ENCODE results near the gene PRX. TPM values are rescaled to one million over a fixed set of nuclear protein-coding genes. Genes with fewer than 3 reads are reported as not detected.

Gene PRX, protein sequence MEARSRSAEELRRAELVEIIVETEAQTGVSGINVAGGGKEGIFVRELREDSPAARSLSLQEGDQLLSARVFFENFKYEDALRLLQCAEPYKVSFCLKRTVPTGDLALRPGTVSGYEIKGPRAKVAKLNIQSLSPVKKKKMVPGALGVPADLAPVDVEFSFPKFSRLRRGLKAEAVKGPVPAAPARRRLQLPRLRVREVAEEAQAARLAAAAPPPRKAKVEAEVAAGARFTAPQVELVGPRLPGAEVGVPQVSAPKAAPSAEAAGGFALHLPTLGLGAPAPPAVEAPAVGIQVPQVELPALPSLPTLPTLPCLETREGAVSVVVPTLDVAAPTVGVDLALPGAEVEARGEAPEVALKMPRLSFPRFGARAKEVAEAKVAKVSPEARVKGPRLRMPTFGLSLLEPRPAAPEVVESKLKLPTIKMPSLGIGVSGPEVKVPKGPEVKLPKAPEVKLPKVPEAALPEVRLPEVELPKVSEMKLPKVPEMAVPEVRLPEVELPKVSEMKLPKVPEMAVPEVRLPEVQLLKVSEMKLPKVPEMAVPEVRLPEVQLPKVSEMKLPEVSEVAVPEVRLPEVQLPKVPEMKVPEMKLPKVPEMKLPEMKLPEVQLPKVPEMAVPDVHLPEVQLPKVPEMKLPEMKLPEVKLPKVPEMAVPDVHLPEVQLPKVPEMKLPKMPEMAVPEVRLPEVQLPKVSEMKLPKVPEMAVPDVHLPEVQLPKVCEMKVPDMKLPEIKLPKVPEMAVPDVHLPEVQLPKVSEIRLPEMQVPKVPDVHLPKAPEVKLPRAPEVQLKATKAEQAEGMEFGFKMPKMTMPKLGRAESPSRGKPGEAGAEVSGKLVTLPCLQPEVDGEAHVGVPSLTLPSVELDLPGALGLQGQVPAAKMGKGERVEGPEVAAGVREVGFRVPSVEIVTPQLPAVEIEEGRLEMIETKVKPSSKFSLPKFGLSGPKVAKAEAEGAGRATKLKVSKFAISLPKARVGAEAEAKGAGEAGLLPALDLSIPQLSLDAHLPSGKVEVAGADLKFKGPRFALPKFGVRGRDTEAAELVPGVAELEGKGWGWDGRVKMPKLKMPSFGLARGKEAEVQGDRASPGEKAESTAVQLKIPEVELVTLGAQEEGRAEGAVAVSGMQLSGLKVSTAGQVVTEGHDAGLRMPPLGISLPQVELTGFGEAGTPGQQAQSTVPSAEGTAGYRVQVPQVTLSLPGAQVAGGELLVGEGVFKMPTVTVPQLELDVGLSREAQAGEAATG (N-terminal part only)
- total RNA-seq = 1.9 and 2.2 TPM in 2 replicates

DNA sequence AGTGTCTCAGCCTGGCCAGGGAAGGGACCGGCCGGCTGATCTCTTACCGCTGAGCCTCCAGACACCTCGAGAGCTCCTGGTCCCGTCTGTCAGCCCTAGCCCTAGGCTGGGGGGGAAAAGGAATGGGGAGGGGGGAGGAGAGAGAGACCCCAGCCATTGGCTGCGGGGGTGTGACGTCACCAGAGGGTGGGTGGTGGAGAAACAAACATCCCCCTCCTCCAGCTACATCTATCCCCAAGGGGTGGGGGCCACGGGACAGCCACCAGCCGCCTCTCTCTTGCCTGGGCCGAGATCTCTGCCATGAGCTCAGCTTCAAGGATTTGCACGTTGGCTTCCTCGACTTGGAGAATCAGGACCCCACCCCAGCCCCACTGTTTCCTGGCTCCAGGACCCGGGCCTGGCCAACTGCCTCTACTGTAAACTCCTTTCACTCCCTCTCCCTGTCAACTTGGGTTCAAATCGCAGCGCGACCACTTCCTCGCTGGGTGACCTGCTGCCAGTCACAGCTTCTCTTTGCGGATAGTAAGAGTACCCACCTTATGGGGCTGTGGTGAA is at the start of gene PRX:
Gene PRX (minus strand): TSS at position 88 of the 555 bp plus-strand sequence. CDS start 5,446 bp downstream, outside the sequence.

DNA sequence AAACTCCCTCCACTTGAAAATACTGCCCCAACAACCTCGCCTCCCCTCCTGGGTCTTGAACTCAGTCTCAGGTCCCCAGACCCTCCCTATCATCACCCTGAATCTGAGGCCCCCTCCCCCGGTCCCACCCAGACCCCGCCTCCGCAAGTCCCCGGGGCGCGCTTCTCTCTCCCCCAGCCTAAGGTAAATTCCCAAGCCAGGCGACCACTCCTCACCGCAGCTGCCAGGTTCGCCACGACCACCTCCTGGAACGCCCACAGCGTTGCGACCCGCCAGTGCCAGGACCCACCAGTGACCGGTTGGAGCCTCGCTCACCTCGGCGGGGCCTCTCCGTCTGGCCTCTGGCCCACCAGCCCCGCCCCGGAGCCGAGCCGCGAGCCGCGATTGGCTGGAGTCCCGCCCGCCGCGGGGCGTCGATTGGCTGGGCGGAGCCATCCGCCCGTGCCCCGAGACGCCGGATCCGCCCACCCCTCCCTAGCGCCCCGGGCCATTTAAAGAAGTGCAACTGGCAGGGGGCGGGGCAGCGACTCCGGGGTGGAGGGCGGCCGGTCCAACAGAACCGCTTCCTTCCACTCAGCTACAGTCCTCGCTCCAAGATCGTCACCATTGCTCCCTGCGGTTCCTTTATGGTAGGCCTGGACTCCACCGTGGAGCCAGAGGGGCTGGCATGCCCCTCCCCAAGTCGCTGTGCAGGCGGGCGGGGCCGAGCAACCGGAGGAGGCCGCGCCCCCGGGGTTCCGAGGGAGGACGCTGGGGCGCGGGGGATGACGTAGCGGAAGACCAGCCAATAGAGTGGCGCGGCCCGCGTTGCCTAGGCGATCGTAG is 31.0 kb upstream of the PRX start, which contains the start of gene SERTAD3:
Gene SERTAD3 (minus strand): TSS at position 336 of the 825 bp plus-strand sequence. CDS start 2,255 bp downstream, outside the sequence.

DNA sequence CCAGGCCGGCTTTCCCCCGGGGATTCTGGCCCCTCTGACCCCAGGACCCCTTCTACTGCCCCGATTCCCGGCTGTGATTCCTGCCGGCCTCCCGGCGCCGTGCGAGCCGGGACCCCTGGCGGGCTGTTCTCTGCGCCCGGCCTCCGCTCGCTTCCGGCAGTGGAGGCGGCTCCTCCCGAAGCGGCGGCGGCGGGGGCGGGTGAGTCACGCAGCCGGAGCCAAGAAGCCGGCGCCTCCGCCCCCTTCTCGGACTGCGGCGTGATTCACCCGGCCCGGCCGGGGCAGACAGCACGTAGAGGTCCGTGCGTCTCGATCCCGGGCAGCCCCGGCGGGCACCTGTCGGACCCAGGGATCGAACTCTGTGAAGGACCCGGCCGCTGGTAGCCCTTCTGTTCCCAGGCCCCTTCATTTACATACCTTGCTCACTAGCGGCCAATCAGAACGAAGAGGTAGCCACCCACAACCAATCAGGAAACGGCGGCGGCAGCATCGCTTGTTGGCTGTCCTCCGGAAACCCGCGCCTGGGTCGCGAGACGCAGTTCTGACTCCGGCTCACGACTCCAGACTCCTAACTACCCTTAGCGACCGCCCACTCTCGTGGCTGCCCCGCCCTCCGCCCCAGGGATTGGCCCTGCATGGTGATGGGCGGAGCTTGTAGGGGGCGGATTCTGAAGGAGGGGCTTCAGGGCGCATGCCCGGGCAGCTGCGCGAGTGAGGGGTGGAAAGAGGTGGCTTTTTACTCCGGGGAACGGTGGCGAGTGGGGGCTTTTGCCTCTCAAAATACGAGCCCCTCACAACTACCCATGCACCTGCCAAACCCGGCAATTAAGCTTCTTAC is 12.5 kb upstream of the PRX start, which contains the start of gene SERTAD1:
Gene SERTAD1 (minus strand): TSS at position 543 of the 838 bp plus-strand sequence. CDS start 2,446 bp downstream, outside the sequence.

DNA sequence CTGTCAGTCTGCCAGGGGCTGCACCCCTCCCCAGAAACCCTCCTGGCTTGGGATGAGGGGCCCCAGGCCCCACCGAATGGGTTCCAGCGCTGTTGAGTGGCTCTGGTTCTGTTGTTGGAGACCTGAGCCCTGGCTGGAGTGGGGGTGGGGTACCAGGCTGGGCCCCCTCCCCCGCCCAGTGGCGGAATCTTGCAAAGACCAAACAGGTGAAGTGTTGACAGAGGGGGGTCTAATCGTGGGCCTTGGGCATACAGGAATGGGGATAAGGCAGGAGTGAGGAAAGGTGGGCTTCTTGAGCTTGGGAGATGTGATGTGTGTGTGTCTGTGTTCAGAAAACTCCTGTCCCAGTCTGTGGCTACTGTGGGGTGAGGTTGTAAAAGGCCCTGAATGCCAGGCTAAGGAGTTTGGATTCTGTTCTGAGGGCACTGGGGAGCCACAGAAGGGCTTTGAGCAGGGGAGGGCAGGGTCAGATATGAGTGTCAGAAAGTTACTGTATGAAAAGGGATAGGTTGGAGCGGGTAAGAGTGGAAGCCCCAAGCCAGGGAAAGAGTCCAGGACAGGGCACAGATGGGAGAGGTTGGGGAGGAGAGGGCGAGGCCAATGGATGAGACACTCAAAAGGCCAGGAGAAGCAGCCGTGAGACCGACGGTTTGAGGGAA is 23.0 kb downstream of the PRX start, which contains the start of gene HIPK4:
Gene HIPK4 (minus strand): TSS at position 98 of the 659 bp plus-strand sequence. CDS start 279 bp downstream, outside the sequence.

DNA sequence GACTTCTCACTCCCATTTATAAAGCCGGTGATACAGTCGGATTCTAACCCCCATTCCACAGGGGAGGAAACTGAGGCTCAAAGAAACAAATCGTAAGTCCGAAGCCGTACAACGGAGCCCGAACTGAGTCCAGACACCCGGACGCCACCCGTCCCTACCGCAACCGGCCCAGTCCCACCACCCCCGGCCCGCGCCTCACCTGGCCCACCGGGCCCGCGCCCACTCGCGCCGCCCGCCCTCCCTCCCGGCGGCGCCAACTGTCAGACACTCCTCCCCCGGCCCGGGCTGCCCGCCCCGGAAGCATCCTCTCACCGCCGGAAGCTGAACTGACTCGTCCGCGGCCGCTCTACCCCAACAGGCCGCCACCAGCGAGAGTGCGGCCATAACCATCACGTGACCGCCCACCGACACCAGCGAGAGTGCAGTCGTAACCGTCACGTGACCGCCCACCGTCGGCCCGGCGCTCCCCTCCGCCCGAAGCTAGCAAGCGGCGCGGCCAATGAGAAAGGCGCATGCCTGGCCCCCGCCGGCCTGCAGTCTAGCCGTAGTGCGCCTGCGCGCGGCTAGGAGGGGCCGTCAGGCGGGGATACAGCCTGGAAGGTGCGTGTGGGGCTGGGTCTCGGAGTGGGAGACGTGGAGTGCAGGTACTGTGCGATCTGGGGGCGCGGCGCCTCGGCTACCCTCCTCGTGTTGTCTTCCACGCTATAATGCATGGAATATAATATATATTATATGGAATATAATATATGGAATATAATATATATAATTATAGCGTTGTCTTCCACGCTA is 64.9 kb downstream of the PRX start, which contains the start of the genes C19orf47 and PLD3:
Gene C19orf47 (minus strand): TSS at position 273 of the 789 bp plus-strand sequence. CDS start 6,540 bp downstream, outside the sequence.
Gene PLD3 (plus strand): TSS at position 571 of the 789 bp plus-strand sequence. CDS start 17,789 bp downstream, outside the sequence.

Other genes with a start within 250 kb of the PRX start
- 4.1 and 5.7 TPM in 2 replicates for gene MAP3K10, start 222.0 kb downstream of the PRX start, total RNA-seq
- 0.17 TPM in 1 of 2 replicates, not detected in the other for gene TTC9B, start 195.0 kb downstream of the PRX start, total RNA-seq
- 0.17 and 0.32 TPM in 2 replicates for gene CCNP, start 186.7 kb downstream of the PRX start, total RNA-seq
- 82.7 and 101 TPM in 2 replicates for gene AKT2, start 128.0 kb downstream of the PRX start, total RNA-seq
- 3.9 and 4.8 TPM in 2 replicates for gene C19orf47, start 65.0 kb downstream of the PRX start, total RNA-seq
- 165 and 192 TPM in 2 replicates for gene PLD3, start 64.7 kb downstream of the PRX start, total RNA-seq
- gene HIPK4, start 23.2 kb downstream of the PRX start, total RNA-seq = 0.16 and 0.17 TPM in 2 replicates
- gene SERTAD1, start 12.6 kb upstream of the PRX start, total RNA-seq = 19.5 and 27.6 TPM in 2 replicates
- 21.0 and 22.7 TPM in 2 replicates for gene SERTAD3, start 31.0 kb upstream of the PRX start, total RNA-seq
- 192 and 291 TPM in 2 replicates for gene BLVRB, start 52.4 kb upstream of the PRX start, total RNA-seq
- 11.4 and 11.7 TPM in 2 replicates for gene SPTBN4, start 53.6 kb upstream of the PRX start, total RNA-seq
- gene SHKBP1, start 163.5 kb upstream of the PRX start, total RNA-seq = 22.2 and 25.6 TPM in 2 replicates
- 69.0 and 191 TPM in 2 replicates for gene LTBP4, start 188.0 kb upstream of the PRX start, total RNA-seq

Data from bronchial smooth muscle cell (primary cell).